Transverse colon (tissue), 4 donors: ENCODE data around the gene ADAM30. TPM values are rescaled to one million over a fixed set of nuclear protein-coding genes. Genes with fewer than 3 reads are reported as not detected.

ENCODE experiments used
- DNase-seq: peaks from one replicate; pipeline ENCODE4 v3.0.0-alpha.2; 2019
- H3K27ac ChIP-seq, 4 donors: fragments of 200-600 bp; sonication (generic); 2 replicates each; pipeline ENCODE4 v1.5.1; 2016 to 2018; ENCODE audit warnings: inconsistent platforms in 4 of 4
- H3K27me3 ChIP-seq: fragments of 200-600 bp; sonication (generic); 2 replicates; pipeline ENCODE4 v1.5.1; 2017; ENCODE audit warnings: inconsistent platforms
- H3K36me3 ChIP-seq, 4 donors: fragments of 200-600 bp; sonication (generic); 2 replicates each; pipeline ENCODE4 v1.5.1; 2017 to 2019; ENCODE audit warnings: inconsistent platforms in 4 of 4
- H3K4me1 ChIP-seq, 4 donors: fragments of 200-600 bp; sonication (generic); 2 replicates each; pipeline ENCODE4 v1.5.1; 2017 to 2020; ENCODE audit warnings: inconsistent platforms in 4 of 4
- H3K4me3 ChIP-seq, 4 donors: fragments of 200-600 bp; sonication (generic); 1 replicate in 1 of 4; 2 replicates in 3 of 4; pipeline versions ENCODE4 v1.5.1 to v1.6.1; 2017 to 2019; ENCODE audit warnings: inconsistent platforms in 4 of 4
- H3K9me3 ChIP-seq, 2 donors: fragments of 200-600 bp; sonication (generic); 2 replicates each; pipeline ENCODE4 v1.5.1; 2017 to 2019; ENCODE audit warnings: inconsistent platforms in 2 of 2
- CTCF ChIP-seq, 5 experiments: fragments of 200-600 bp in 3 of 5; fragments of 450-650 bp in 2 of 5; sonication (generic) in 3 of 5; IDR thresholded peaks; 1 replicate in 2 of 5; 2 replicates in 3 of 5; pipeline ENCODE4 v1.5.1; 2016 to 2017; ENCODE audit warnings: antibody characterized with exemption in 5 of 5, inconsistent platforms in 3 of 5, mild to moderate bottlenecking in 2 of 5, moderate library complexity in 1 of 5
- EP300 ChIP-seq: sonication (generic); formaldehyde crosslinking; IDR thresholded peaks from one replicate; pipeline ENCODE4 v1.6.1; 2017; ENCODE audit warnings: antibody characterized with exemption, low read depth
- POLR2A ChIP-seq: fragments of 450-650 bp; IDR thresholded peaks from one replicate; pipeline ENCODE4 v1.6.1; 2016; ENCODE audit warnings: antibody characterized with exemption, mild to moderate bottlenecking, moderate library complexity
- POLR2AphosphoS5 ChIP-seq, 3 donors: sonication (generic); formaldehyde crosslinking; IDR thresholded peaks; one replicate each; pipeline ENCODE4 v1.6.1; 2016; ENCODE audit warnings: antibody characterized with exemption in 3 of 3
- WGBS, 2 donors: methylation state at CpG; one replicate each; pipeline ENCODE4 v1.1.5; 2018; ENCODE audit warnings: low coverage in 1 of 2; 5-methylcytosine and 5-hydroxymethylcytosine counted together
- in situ Hi-C, 4 donors: fragments of 200-750 bp; cut with MboI; loops; one replicate each; pipeline versions ENCODE4 v1.15.0 to v1.15.1; 2017; ENCODE audit warnings: low sequenced_read_pairs in 3 of 4, low pct_ligation_motif_present in 1 of 4, low pct_unique_long_range_greater_than_20kb in 1 of 4
- intact Hi-C: fragments of 100-400 bp; cut with DNase I; formaldehyde crosslinking; loops from one replicate; pipeline ENCODE4 v1.15.1; 2023; ENCODE audit warnings: low total_unique reads
- total RNA-seq, 4 donors: library from RNA; depleted of rRNA; stranded (reverse); fragments of >200 nt; gene quantifications; one replicate each; pipeline ENCODE4 v1.1.0, GENCODE V29; 2016

ADAM30 gene
- total RNA-seq, 4 donors from 2014 or later, result not detected

DNA sequence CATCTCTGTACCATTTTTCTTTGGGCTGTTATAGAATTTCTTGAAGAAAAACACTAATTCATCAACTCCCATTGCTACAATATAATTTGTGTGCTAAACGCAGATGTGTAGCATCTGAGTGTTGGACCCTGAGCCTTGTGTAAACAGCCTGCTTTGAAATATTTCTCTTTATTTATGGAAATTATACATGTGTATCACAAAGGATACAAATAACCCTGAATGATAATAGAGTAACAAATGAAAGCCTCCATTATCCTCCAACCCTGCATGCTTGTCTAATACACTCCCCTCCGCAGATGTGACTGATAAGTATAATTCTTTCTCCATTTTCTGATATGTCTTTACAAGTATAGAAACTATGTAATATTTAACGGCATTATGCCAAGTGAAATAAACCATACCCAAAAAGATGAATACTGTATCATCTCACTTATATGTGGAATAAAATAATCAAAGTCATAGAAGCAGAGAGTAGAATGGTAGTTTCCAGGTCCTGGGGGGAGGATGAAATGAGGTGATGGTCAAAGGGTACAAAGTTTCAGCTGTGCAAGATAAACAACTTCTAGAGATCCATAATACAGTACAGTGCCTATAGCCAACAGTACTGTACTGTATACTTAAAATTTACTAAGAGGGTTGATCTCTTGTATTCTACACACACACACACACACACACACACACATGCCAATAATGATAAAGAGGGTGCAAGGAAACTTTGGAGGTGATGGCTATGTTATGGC is 2.8 kb upstream of the ADAM30 start:
- no peak for TF ChIP-seq EP300
- TF ChIP-seq CTCF (IDR thresholded peaks at IDR 0.05), result no peak
- no peak for TF ChIP-seq POLR2A
- H3K4me1 ChIP-seq, result no peaks in the 10 kb centered on the region
- no peak overlapping the region for H3K4me3 ChIP-seq
- in situ Hi-C loops (no loop called here), intact Hi-C loops (no loop called here)
- H3K9me3 ChIP-seq, result no peaks in the 10 kb centered on the region
- no peak for DNase-seq
- no peaks in the 10 kb centered on the region for H3K27me3 ChIP-seq
- H3K36me3 ChIP-seq, result no peaks in the 10 kb centered on the region
- no peak overlapping the region for H3K27ac ChIP-seq
- 86 to 95% methylated on average over 3 of the region's 3 CpGs for WGBS, 2 donors

- Histone ChIP-seq H3K9me3 (no peaks in the 10 kb centered on the region), H3K4me3 (no peak overlapping the region), H3K4me1 (no peaks in the 10 kb centered on the region), H3K27ac (no peak overlapping the region), H3K27me3 (no peaks in the 10 kb centered on the region), H3K36me3 (no peaks in the 10 kb centered on the region)
- 86 to 88% methylated on average over 2 of the region's 2 CpGs for WGBS, 2 donors
- DNase-seq, result no peak
- intact Hi-C loops, result no loop called here
- TF ChIP-seq EP300 (no peak), POLR2A (no peak), CTCF (IDR thresholded peaks at IDR 0.05) (no peak), POLR2AphosphoS5 (IDR thresholded peaks at IDR 0.05) (no peak)
- in situ Hi-C loops, result no loop called here
Observed at GRCh38 chr1:119898530-119898929, 2.2 kb upstream of the ADAM30 start.

- in situ Hi-C loops (no loop called here), intact Hi-C loops (no loop called here)
- no peaks in the 10 kb centered on the region for H3K9me3 ChIP-seq
- WGBS, 2 donors, result 86 to 87% methylated on average over 2 to 4 of the region's 4 CpGs
- no peaks in the 10 kb centered on the region for H3K4me1 ChIP-seq
- H3K4me3 ChIP-seq, result no peak overlapping the region
- no peaks in the 10 kb centered on the region for H3K27me3 ChIP-seq
- TF ChIP-seq EP300 (no peak), CTCF (IDR thresholded peaks at IDR 0.05) (no peak), POLR2AphosphoS5 (IDR thresholded peaks at IDR 0.05) (no peak), POLR2A (no peak)
- no peak for DNase-seq
- H3K36me3 ChIP-seq, result no peaks in the 10 kb centered on the region
- no peak overlapping the region for H3K27ac ChIP-seq
Observed at GRCh38 chr1:119895102-119895501, 1.2 kb downstream of the ADAM30 start.

GRCh38 chr1:119893827-119894700 is 2.3 kb downstream of the ADAM30 start:
- WGBS, 2 donors, result 42 to 66% methylated on average over 4 to 10 of the region's 10 CpGs
- DNase-seq, result no peak
- no peaks in the 10 kb centered on the region for H3K4me1 ChIP-seq
- no peak overlapping the region for H3K27ac ChIP-seq
- H3K9me3 ChIP-seq, result no peaks in the 10 kb centered on the region
- no peak for TF ChIP-seq POLR2AphosphoS5 (IDR thresholded peaks at IDR 0.05)
- TF ChIP-seq EP300, result no peak
- no peak for TF ChIP-seq POLR2A
- no peak for TF ChIP-seq CTCF (IDR thresholded peaks at IDR 0.05)
- in situ Hi-C loops, result no loop called here
- H3K4me3 ChIP-seq, result no peak overlapping the region
- H3K27me3 ChIP-seq, result no peaks in the 10 kb centered on the region
- no peaks in the 10 kb centered on the region for H3K36me3 ChIP-seq
- intact Hi-C loops, result no loop called here
